AG04449 (cell line): ENCODE data around the gene TMEM258.
A peak's percentile ranks its signal among the peaks of the same experiment; 100 is the strongest.

ENCODE experiments used
- CTCF ChIA-PET: fragments of 350-600 bp; formaldehyde crosslinking; extraction: SDS; loops from one replicate; lab custom pipeline; 2021; ENCODE audit warnings: antibody characterized with exemption; lab: Yijun Ruan, JAX
- POLR2A ChIA-PET: fragments of 400-600, 350-600 bp; formaldehyde crosslinking; extraction: SDS; loops from one replicate; lab custom pipeline; 2020; ENCODE audit warnings: antibody characterized with exemption, inconsistent platforms; lab: Yijun Ruan, JAX
- DNase-seq: peaks from one replicate; pipeline ENCODE4 v3.0.0-alpha.2; 2010; ENCODE audit warnings: low read depth, low spot score
- H3K4me3 ChIP-seq: 2 replicates; pipeline ENCODE4 v1.5.1; 2011; ENCODE audit warnings: low read depth, mild to moderate bottlenecking, control low read depth, low read length
- TF ChIP-seq, protein P1 (sequence below): IDR thresholded peaks from one replicate; pipeline ENCODE4 v1.5.1; 2011; ENCODE audit warnings: mild to moderate bottlenecking, moderate library complexity, low read length, control low read depth, inconsistent platforms; ENCODE audit not compliant: insufficient read depth; ENCODE audit errors: missing control alignments

TMEM258 gene

GRCh38 chr11:61792310-61793082 lies at the start of gene TMEM258, which contains the start of gene FEN1:
TSS of gene TMEM258 (minus strand) at chr11:61792599. CDS start at chr11:61792558, 41 bp downstream.
TSS of gene FEN1 (plus strand) at chr11:61792911. CDS start at chr11:61795362, 2,451 bp downstream.
- DNase-seq, result peak; percentile 75
- ChIA-PET POLR2A (interaction anchor here (1.0 to 2.3 kb wide), 2 partner anchors 23 to 38 kb away, joined by 4 to 10 read pairs; no protein-coding TSS in a partner anchor), CTCF (interaction anchor here (0.6 to 14.8 kb wide), 12 partner anchors 9 to 318 kb away, joined by 3 to 297 read pairs (median 7); partner anchors contain the start of gene BEST1)
- TF ChIP-seq, protein P1, sequence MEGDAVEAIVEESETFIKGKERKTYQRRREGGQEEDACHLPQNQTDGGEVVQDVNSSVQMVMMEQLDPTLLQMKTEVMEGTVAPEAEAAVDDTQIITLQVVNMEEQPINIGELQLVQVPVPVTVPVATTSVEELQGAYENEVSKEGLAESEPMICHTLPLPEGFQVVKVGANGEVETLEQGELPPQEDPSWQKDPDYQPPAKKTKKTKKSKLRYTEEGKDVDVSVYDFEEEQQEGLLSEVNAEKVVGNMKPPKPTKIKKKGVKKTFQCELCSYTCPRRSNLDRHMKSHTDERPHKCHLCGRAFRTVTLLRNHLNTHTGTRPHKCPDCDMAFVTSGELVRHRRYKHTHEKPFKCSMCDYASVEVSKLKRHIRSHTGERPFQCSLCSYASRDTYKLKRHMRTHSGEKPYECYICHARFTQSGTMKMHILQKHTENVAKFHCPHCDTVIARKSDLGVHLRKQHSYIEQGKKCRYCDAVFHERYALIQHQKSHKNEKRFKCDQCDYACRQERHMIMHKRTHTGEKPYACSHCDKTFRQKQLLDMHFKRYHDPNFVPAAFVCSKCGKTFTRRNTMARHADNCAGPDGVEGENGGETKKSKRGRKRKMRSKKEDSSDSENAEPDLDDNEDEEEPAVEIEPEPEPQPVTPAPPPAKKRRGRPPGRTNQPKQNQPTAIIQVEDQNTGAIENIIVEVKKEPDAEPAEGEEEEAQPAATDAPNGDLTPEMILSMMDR, result no peak
- peak within 1 kb of the TSS; percentile 98 for H3K4me3 ChIP-seq

DNA sequence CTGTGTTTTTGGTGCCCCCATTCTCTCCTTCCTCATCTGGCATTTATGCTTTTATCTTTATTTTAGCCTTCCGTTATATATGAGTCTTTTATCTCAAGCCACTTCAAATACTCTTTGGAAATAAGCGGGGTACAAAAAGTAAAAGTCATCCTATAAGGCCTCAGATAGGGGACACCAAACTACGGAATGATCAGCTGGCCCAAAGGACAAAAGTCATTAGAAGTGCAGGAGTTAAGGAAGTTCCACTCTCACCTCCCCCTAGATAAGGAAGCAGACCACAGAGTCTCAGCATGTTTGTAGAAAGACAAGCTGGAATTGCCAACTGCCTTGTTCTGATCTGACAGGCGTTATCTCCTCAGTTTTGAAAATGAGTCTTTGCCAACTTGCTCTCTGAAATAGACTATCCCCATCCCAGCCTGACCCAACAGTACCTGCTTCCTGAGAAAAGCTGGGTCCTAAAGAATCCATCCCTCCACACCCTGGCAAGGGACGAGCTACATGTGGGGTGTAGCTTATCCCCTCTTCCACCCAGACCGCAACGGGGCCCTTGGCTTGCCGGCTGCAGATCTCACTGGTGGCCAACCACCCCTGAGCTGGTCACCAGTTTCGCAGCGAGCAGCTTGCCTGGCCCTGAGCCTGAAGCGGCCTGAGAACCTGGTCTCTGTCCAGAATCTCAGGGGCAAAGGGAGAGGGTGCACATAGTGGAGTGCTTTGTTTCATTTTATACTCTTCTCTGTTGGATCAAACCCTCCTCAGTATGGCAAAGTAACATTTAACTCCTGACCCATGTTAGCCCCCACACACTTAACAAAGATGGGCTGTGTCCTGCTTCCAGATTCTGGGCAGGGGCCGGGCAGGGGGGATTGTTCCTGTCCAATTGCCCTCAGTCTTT lies 49.5 kb upstream of the TMEM258 start:
- TF ChIP-seq, protein P1, result no peak
- no peak for DNase-seq
- no peak overlapping the region for H3K4me3 ChIP-seq
- ChIA-PET CTCF (interaction anchor here (0.8 to 1.7 kb wide), 3 partner anchors 13 to 267 kb away, joined by 3 to 7 read pairs (median 5); partner anchors contain the start of gene FADS2), POLR2A (no interaction called here)

DNA sequence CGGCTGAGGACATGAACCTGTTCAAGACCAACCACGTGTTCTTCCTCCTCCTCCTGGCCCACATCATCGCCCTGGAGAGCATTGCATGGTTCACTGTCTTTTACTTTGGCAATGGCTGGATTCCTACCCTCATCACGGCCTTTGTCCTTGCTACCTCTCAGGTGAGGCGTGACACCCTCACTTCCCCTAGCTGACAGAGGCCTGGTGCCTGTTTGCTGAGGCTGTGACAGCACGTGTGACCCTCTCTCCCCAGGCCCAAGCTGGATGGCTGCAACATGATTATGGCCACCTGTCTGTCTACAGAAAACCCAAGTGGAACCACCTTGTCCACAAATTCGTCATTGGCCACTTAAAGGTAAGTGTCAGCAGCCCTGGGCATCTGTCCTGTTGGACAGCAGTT lies 48.0 kb upstream of the TMEM258 start:
- DNase-seq, result no peak
- POLR2A ChIA-PET, result no interaction called here

DNA sequence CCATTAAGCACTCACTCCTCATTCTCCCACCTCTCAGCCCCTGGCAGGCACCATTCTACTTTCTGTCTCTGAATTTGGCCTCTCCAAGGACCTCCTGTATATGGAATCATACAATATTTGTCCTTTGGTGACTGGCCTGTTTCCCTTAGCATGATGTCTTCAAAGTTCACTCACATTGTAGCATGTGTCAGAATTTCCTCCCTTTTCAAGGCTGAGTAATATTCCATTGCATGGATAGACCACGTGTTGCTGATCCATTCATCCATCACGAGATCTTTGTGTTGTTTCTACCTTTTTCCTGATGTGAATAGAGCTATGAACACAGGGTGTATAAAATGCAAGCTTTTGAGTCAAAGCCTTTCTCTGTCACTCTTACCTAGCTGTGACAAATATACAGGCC lies 47.3 kb upstream of the TMEM258 start:
- ChIA-PET POLR2A (no interaction called here), CTCF (interaction anchor here (1.0 to 1.2 kb wide), 2 partner anchors 21 to 42 kb away, joined by 3 to 4 read pairs; no protein-coding TSS in a partner anchor)

More for the DNA sequence above, 48.0 kb upstream of the TMEM258 start:
- H3K4me3 ChIP-seq, result no peak overlapping the region
- TF ChIP-seq, protein P1, result no peak
- CTCF ChIA-PET, result interaction anchor here (1.0 to 1.7 kb wide), 3 partner anchors 22 to 268 kb away, joined by 3 to 5 read pairs (median 4); no protein-coding TSS in a partner anchor

GRCh38 chr11:61838921-61839320 lies 46.5 kb upstream of the TMEM258 start:
- TF ChIP-seq, protein P1, result no peak
- POLR2A ChIA-PET, result no interaction called here
- H3K4me3 ChIP-seq, result no peak overlapping the region
- CTCF ChIA-PET, result interaction anchor here (1.2 to 3.4 kb wide), 3 partner anchors 10 to 60 kb away, joined by 4 to 12 read pairs (median 6); no protein-coding TSS in a partner anchor
- DNase-seq, result no peak

More for the DNA sequence above, 47.3 kb upstream of the TMEM258 start:
- no peak for DNase-seq
- TF ChIP-seq, protein P1, result no peak
- no peak overlapping the region for H3K4me3 ChIP-seq
